Peyer's patch (tissue), 4 donors: ENCODE measurements around the gene COPG2. TPM values are rescaled to one million over a fixed set of nuclear protein-coding genes. Genes with fewer than 3 reads are reported as not detected.
A peak's percentile ranks its signal among the peaks of the same experiment; 100 is the strongest.

Experiments used
- DNase-seq, 3 donors: peaks; one replicate each; pipeline ENCODE4 v3.0.0-alpha.2; 2017 to 2019
- H3K27ac ChIP-seq, 4 donors: fragments of 200-600 bp; sonication (generic); one replicate each; pipeline ENCODE4 v1.5.1; 2016 to 2019
- H3K27me3 ChIP-seq, 2 donors: fragments of 200-600 bp; sonication (generic); one replicate each; pipeline ENCODE4 v1.5.1; 2019
- H3K36me3 ChIP-seq, 3 donors: fragments of 200-600 bp; sonication (generic); one replicate each; pipeline ENCODE4 v1.5.1; 2016 to 2019
- H3K4me1 ChIP-seq, 4 donors: fragments of 200-600 bp; sonication (generic); one replicate each; pipeline ENCODE4 v1.5.1; 2016 to 2019
- H3K4me3 ChIP-seq, 4 donors: fragments of 200-600 bp; sonication (generic); 1 replicate in 3 of 4; 2 replicates in 1 of 4; pipeline ENCODE4 v1.5.1; 2016 to 2019; ENCODE audit warnings: mild to moderate bottlenecking in 1 of 4
- H3K9me3 ChIP-seq, 4 donors: fragments of 200-600 bp; sonication (generic); one replicate each; pipeline ENCODE4 v1.5.1; 2016 to 2019; ENCODE audit warnings: mild to moderate bottlenecking in 1 of 4
- CTCF ChIP-seq, 6 experiments: fragments of 450-650 bp in 4 of 6; fragments of 200-600 bp in 2 of 6; sonication (generic) in 1 of 6; IDR thresholded peaks; one replicate each; pipeline ENCODE4 v1.5.1; 2017 to 2019; ENCODE audit warnings: antibody characterized with exemption in 6 of 6, mild to moderate bottlenecking in 3 of 6, moderate library complexity in 1 of 6
- POLR2A ChIP-seq, 2 donors: fragments of 450-650 bp; IDR thresholded peaks; one replicate each; pipeline ENCODE4 v1.5.1; 2017; ENCODE audit warnings: antibody characterized with exemption in 2 of 2, mild to moderate bottlenecking in 2 of 2, moderate library complexity in 2 of 2
- total RNA-seq, 4 donors: library from RNA; depleted of rRNA; stranded (reverse); fragments of >200 nt; gene quantifications; one replicate each; pipeline ENCODE4 v1.1.0, GENCODE V29; 2016

Gene COPG2
- total RNA-seq, 4 donors from 2014 or later = 5.3 to 14.9 (median 12.0) TPM

GRCh38 chr7:130473876-130474275 lies 194.7 kb downstream of the COPG2 start:
- Histone ChIP-seq H3K27ac (no peak overlapping the region), H3K36me3 (no peaks in the 10 kb centered on the region), H3K9me3 (no peaks in the 10 kb centered on the region), H3K4me3 (no peak overlapping the region), H3K4me1 (no peaks in the 10 kb centered on the region), H3K27me3 (no peaks in the 10 kb centered on the region)
- TF ChIP-seq CTCF (IDR thresholded peaks at IDR 0.05) (no peak), POLR2A (IDR thresholded peaks at IDR 0.05) (no peak)
- no peak for DNase-seq

GRCh38 chr7:130473289-130473688 lies 195.3 kb downstream of the COPG2 start:
- H3K27me3 ChIP-seq = no peaks in the 10 kb centered on the region
- no peak overlapping the region for H3K27ac ChIP-seq
- DNase-seq = no peak
- no peaks in the 10 kb centered on the region for H3K36me3 ChIP-seq
- no peaks in the 10 kb centered on the region for H3K4me1 ChIP-seq
- H3K9me3 ChIP-seq = no peaks in the 10 kb centered on the region
- no peak overlapping the region for H3K4me3 ChIP-seq
- TF ChIP-seq POLR2A (IDR thresholded peaks at IDR 0.05) (no peak), CTCF (IDR thresholded peaks at IDR 0.05) (no peak)

GRCh38 chr7:130471974-130472373 lies 196.6 kb downstream of the COPG2 start:
- H3K27ac ChIP-seq = no peak overlapping the region
- H3K4me1 ChIP-seq = no peaks in the 10 kb centered on the region
- H3K9me3 ChIP-seq = no peaks in the 10 kb centered on the region
- no peaks in the 10 kb centered on the region for H3K36me3 ChIP-seq
- H3K4me3 ChIP-seq = no peak overlapping the region
- no peak for DNase-seq
- H3K27me3 ChIP-seq = no peaks in the 10 kb centered on the region
- no peak for TF ChIP-seq CTCF (IDR thresholded peaks at IDR 0.05)

DNA sequence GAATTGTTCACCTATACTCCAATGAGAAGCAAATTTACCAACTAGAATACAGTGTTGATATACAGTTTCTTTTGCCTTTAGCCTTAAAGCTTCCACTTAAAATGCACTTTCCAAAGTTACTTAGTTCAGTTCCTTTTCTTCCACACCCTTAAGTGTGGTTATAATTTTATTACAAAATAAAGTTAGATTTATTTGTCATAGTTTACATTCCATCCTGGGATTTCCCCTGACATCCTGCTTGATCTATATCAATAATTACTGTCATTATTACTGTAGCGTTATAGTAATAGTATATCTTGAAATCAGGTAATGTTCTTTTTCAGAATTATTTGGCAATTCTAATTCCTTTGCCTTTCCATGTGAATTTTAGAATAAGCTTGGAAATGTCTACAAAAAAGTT lies 199.9 kb downstream of the COPG2 start:
- no peak for DNase-seq
- Histone ChIP-seq H3K9me3 (no peaks in the 10 kb centered on the region), H3K36me3 (no peaks in the 10 kb centered on the region), H3K27ac (no peak overlapping the region), H3K27me3 (no peaks in the 10 kb centered on the region), H3K4me1 (no peaks in the 10 kb centered on the region), H3K4me3 (no peak overlapping the region)
- TF ChIP-seq POLR2A (IDR thresholded peaks at IDR 0.05) (no peak), CTCF (IDR thresholded peaks at IDR 0.05) (no peak)

DNA sequence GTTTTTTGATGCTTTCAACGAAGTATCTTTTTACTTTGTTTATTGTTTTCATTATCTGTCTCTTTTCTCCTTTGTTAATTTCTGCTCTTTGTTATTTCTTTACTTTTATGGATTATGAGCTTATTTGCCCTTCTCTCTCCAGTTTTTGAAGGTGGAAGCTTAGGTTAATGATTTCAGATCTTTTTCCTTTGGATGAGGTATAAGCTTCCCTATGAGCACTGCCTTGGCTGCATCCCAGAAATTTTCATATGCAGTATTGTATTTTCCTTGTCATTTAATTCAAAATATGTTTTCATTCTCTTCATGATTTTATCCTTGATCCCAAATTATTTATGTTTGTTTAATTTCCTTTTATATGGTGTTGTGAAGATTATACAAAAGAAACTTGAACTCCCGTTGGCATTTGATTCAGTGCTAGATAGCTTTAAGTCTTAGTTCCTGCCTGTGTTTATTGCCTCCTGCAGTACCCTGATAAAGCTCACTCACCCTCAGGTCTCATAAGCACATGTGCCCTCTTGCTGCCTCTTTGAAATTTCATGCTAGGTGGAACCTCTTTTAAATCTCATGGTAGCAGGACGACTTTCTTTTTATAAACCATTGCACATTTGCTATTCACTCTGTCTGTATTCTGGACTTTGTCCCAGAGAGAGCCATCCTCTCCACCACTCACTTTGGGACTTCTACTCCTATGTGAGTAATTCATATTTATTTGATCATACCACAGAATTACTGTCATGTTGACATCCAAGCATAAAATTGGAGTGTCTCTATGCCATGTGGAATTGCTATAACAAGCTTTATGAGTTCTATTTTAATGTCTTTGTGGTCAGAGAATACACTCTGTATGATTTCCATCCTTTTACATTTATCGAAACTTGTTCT lies 204.8 kb downstream of the COPG2 start:
- Histone ChIP-seq H3K27me3 (no peaks in the 10 kb centered on the region), H3K4me1 (no peaks in the 10 kb centered on the region), H3K9me3 (no peaks in the 10 kb centered on the region), H3K36me3 (no peaks in the 10 kb centered on the region), H3K27ac (no peak overlapping the region), H3K4me3 (no peak overlapping the region)
- no peak for DNase-seq
- peak in 2 of 6 experiments; percentile 10 to 26 for TF ChIP-seq CTCF (IDR thresholded peaks at IDR 0.05)
- no peak for TF ChIP-seq POLR2A (IDR thresholded peaks at IDR 0.05)
